WERI-Rb-1 (cell line): ENCODE results near the gene PLEKHO1.
A peak's percentile ranks its signal among the peaks of the same experiment; 100 is the strongest.
"Not testable (repeated sequence)": the region's sequence is repeated elsewhere in the genome, so short reads cannot be mapped to it uniquely, and the experiment has no call there.

Experiments
- DNase-seq: peaks from one replicate; pipeline ENCODE4 v3.0.0-alpha.2; 2020
- H3K27ac ChIP-seq: fragments of 250-450 bp; sonication (Bioruptor Pico); 2 replicates; pipeline ENCODE4 v1.5.1; 2020; ENCODE audit warnings: mild to moderate bottlenecking, moderate library complexity
- H3K27me3 ChIP-seq: fragments of 250-450 bp; sonication (Bioruptor Pico); 2 replicates; pipeline ENCODE4 v1.5.1; 2021; ENCODE audit warnings: mild to moderate bottlenecking, low read depth, moderate library complexity; ENCODE audit not compliant: insufficient read depth, severe bottlenecking
- H3K36me3 ChIP-seq: fragments of 250-450 bp; sonication (Bioruptor Pico); 2 replicates; pipeline ENCODE4 v1.5.1; 2020; ENCODE audit warnings: mild to moderate bottlenecking, moderate library complexity
- H3K4me3 ChIP-seq: 2 replicates; pipeline ENCODE4 v1.5.1; 2011; ENCODE audit warnings: low read depth, mild to moderate bottlenecking, control low read depth, low read length
- H3K9me3 ChIP-seq: fragments of 250-450 bp; sonication (Bioruptor Pico); 2 replicates; pipeline ENCODE4 v1.5.1; 2021; ENCODE audit warnings: mild to moderate bottlenecking, moderate library complexity; ENCODE audit not compliant: severe bottlenecking
- TF ChIP-seq, protein P1 (sequence below): IDR thresholded peaks from 2 replicates; pipeline ENCODE4 v1.5.1; 2011; ENCODE audit warnings: low read depth, mild to moderate bottlenecking, control low read depth, inconsistent platforms, low read length

The PLEKHO1 gene

GRCh38 chr1:150142083-150142482, 7.6 kb upstream of the PLEKHO1 start:
- no peak for DNase-seq
- Histone ChIP-seq H3K27me3 (no peaks in the 10 kb centered on the region), H3K27ac (no peak overlapping the region), H3K4me3 (no peak overlapping the region), H3K9me3 (no peaks in the 10 kb centered on the region), H3K36me3 (no peaks in the 10 kb centered on the region; the same call in 1 of the 2 replicates)
- TF ChIP-seq, protein P1, sequence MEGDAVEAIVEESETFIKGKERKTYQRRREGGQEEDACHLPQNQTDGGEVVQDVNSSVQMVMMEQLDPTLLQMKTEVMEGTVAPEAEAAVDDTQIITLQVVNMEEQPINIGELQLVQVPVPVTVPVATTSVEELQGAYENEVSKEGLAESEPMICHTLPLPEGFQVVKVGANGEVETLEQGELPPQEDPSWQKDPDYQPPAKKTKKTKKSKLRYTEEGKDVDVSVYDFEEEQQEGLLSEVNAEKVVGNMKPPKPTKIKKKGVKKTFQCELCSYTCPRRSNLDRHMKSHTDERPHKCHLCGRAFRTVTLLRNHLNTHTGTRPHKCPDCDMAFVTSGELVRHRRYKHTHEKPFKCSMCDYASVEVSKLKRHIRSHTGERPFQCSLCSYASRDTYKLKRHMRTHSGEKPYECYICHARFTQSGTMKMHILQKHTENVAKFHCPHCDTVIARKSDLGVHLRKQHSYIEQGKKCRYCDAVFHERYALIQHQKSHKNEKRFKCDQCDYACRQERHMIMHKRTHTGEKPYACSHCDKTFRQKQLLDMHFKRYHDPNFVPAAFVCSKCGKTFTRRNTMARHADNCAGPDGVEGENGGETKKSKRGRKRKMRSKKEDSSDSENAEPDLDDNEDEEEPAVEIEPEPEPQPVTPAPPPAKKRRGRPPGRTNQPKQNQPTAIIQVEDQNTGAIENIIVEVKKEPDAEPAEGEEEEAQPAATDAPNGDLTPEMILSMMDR = no peak

GRCh38 chr1:150144606-150145005, 5.1 kb upstream of the PLEKHO1 start:
- DNase-seq = no peak
- no peaks in the 10 kb centered on the region for H3K27me3 ChIP-seq
- H3K4me3 ChIP-seq = no peak overlapping the region
- TF ChIP-seq, protein P1 = no peak
- H3K36me3 ChIP-seq = peaks cover 2% of the 10 kb centered on the region; the same call in 1 of the 2 replicates
- H3K9me3 ChIP-seq = no peaks in the 10 kb centered on the region
- H3K27ac ChIP-seq = no peak overlapping the region

- H3K27me3 ChIP-seq, DNase-seq, H3K36me3 ChIP-seq, H3K9me3 ChIP-seq, H3K4me3 ChIP-seq, H3K27ac ChIP-seq: not testable (repeated sequence)
Measured at GRCh38 chr1:150146016-150146415, 3.7 kb upstream of the PLEKHO1 start.

DNA sequence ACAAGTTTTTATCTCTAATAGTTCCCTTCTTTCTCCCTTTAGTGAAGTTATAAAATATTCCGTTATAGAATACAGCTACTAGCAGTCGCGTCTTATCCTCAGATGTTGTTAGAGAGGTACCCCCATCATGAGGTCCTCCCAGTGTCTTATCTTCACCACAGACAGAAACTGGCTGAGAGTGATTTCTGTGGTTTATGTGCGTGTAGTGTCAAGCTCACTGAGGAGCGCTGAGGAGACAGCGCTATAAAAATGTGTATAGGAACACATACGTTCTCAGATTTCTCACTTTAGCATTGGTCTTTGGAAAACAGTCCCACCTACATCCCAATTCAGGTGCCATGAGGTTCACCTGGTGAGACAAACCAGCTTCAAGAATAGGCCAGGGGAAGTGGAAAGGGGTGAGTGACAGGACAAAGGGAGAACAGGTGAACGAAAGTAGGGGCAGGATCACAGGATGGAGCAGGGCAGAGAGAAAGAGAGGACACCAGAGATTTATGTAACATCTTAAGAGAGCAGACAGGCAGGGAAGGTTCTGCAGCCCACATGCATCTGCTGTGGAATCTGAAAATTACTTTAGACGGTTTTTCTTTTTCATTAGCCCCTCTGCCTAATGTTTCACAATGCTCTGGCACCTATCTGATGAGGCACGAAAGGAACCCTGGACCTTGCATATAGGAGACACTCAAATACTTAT, 2.7 kb upstream of the PLEKHO1 start:
- H3K9me3 ChIP-seq = no peaks in the 10 kb centered on the region
- H3K27me3 ChIP-seq = no peaks in the 10 kb centered on the region
- TF ChIP-seq, protein P1 = no peak
- H3K36me3 ChIP-seq = peaks cover 16% of the 10 kb centered on the region
- H3K4me3 ChIP-seq = no peak overlapping the region
- no peak overlapping the region for H3K27ac ChIP-seq
- no peak for DNase-seq

DNA sequence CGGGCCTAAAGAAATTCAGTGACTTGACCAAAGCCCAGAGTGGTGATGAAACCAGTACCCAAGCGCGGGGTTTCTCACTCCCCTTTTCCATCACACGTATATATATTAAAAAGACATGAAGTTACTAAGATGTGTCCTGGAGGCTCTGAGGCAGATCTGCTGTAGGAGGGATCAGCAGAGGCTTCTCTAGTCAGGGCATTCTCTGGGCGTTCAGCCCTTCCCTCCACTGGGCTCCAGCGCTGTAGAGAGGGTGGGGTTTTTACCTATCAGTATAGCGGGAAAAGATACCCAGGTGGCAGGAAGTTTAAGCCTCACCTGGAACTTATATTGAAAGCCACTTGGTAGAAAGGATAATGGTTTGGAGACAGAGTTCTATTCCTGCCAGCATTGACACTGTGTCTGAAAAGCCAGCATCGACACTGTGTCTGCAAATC, 862 bp upstream of the PLEKHO1 start:
- DNase-seq = peak; percentile 59
- TF ChIP-seq, protein P1 = no peak
- H3K27ac ChIP-seq = peak overlapping the region; percentile 96

DNA sequence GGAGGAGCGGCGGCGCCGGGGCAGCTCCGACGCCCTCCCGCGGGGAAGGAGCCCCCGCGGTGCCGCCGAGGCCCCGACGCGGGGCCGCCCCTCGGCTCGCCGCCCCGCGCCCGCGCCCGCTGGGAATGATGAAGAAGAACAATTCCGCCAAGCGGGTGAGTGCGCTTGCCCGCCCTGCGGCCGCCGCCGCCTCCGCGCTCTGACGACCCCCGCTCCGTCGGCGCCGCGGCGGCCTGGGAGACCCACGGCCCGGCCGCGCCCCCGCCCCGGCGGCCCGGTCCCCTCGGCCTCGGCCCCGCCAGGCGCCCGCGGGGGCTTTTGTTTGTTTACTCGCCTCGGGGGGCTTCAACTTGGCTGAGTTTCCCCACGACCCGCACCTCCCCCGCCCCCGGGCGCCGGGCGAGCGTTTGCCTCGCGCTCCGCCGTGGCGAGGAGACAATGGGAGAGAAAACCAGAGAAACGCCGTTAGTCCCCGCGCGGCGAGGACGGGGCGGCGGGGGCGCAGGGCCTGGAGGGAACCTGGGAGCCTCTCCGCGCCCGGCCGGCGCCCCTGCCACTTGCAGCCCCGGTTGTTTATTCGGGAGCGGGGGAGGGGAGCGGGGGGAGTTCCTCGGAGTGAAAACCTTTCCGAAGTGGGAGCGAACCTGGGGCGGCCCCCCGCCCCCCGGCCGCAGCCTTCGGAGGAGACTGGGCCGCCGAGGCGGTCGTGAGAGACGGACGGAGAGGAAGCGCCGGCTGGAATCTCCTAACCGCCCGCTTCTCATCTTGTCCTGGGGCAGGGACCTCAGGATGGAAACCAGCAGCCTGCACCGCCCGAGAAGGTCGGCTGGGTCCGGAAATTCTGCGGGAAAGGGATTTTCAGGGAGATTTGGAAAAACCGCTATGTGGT, 661 bp downstream of the PLEKHO1 start:
- H3K36me3 ChIP-seq = peaks cover 48% of the 10 kb centered on the region

More for the DNA sequence above, 862 bp upstream of the PLEKHO1 start:
- Histone ChIP-seq H3K27me3 (no peaks in the 10 kb centered on the region), H3K36me3 (peaks cover 33% of the 10 kb centered on the region), H3K9me3 (no peaks in the 10 kb centered on the region), H3K4me3 (peak overlapping the region; percentile 64)

More for the DNA sequence above, 661 bp downstream of the PLEKHO1 start:
- Histone ChIP-seq H3K9me3 (no peaks in the 10 kb centered on the region), H3K27ac (peak overlapping the region; percentile 96), H3K4me3 (peak overlapping the region; percentile 64), H3K27me3 (no peaks in the 10 kb centered on the region)
- DNase-seq = peak; percentile 59
- TF ChIP-seq, protein P1 = no peak
